ENCODE results near the gene SUCLG2.

The SUCLG2 gene

DNA sequence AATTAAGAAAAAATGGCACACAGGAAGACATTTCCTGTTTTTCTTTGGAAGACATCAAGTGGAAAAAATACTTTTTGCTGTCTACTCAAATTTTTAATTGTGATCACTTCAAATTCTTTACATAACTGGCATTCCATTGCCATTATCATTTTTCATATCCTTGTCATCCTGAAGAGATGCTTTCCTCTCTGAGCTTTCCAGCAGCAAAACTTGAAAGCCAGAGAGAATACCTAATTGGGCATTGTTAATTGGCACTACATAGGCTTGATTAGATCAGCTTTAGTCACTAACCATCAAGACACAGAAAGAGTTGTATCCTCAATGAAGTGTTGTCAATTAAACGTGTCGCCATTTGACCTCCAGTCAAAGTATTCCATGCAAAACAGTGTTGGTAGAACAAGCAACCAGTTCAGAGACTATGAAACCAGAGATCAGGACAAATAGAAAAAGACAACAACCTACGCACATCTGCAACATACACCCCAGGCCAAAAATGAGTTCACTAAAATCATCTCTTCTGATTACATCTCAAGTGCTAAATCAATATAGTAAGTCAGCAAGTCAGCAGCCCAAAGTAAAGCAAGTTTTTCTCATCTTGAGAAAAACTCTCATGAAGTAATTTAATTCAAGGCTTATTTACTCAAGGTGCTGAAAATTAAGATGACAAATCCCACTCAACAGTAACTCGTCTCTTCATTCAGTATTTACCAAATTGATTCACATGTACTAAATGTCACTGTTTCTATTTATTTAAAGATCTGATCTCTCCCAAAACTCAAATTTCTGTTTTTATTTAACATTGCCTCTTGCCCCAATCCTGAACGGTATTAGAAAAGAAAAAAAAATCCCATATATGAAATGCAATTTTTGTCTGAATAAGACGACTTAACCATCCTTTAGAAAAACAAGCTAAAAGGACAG lies 123.0 kb downstream of the SUCLG2 start:
- H3K27ac ChIP-seq (ENCODE audit: low read length) = no peak overlapping the region
- peaks cover 5 to 6% of the 10 kb centered on the region in 2 donors for H3K36me3 ChIP-seq (ENCODE audit: control insufficient read depth in 1 of 2, insufficient read depth in 2 of 2, low read length in 2 of 2)
- no peaks in the 10 kb centered on the region for H3K4me1 ChIP-seq (ENCODE audit: control insufficient read depth in 1 of 2, insufficient read depth in 2 of 2, low read length in 2 of 2)
- H3K27me3 ChIP-seq (ENCODE audit: low read depth, low read length) = no peaks in the 10 kb centered on the region
- no peak overlapping the region for H3K4me3 ChIP-seq (ENCODE audit: low read depth in 1 of 2, low read length in 2 of 2)
- H3K9me3 ChIP-seq (ENCODE audit: control insufficient read depth in 1 of 2, low read length in 2 of 2) = no peaks in the 10 kb centered on the region

DNA sequence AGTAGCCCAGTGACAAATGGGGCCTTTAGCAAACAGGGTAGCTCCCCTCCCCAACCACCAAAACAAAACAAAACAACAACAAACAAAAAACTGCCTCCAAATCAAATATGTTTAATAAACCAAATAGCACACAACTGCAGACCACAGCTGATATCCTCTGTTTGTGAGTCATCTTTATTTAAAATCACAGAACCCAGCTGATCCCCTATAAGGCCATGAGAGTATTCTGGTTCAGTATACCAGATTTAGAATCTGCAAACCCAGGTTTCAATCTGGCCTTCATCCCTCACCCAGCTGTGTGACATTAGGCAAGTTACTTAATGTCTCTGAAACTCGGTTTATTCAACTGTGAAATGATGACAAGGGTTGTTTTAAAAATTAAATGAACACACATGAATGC lies 124.5 kb downstream of the SUCLG2 start:
- no peaks in the 10 kb centered on the region for H3K9me3 ChIP-seq (ENCODE audit: control insufficient read depth in 1 of 2, low read length in 2 of 2)
- no peak overlapping the region for H3K27ac ChIP-seq (ENCODE audit: low read length)

DNA sequence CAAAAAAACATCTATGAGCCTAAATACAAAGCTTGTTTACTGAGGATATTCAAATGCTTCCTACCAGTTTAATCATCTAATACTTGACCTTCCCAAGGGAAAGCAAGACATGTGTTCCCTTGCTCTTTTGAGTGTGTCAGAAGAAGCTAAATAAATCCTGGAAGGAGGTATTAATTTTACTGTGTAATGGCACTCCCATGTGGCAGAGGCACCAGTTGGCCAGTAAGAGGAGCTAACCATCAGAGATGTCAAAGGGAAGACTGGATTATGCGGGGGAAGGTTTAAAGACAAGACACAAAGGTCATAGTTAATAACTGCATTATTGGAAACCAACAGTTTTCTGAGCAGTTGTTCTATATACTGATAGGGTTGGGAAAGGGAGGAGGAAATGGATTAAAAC lies 125.1 kb downstream of the SUCLG2 start:
- H3K9me3 ChIP-seq (ENCODE audit: control insufficient read depth in 1 of 2, low read length in 2 of 2) = no peaks in the 10 kb centered on the region
- H3K4me3 ChIP-seq (ENCODE audit: low read depth in 1 of 2, low read length in 2 of 2) = no peak overlapping the region
- peaks cover 5 to 14% of the 10 kb centered on the region in 2 donors for H3K36me3 ChIP-seq (ENCODE audit: control insufficient read depth in 1 of 2, insufficient read depth in 2 of 2, low read length in 2 of 2)
- H3K4me1 ChIP-seq (ENCODE audit: control insufficient read depth in 1 of 2, insufficient read depth in 2 of 2, low read length in 2 of 2) = no peaks in the 10 kb centered on the region
- no peaks in the 10 kb centered on the region for H3K27me3 ChIP-seq (ENCODE audit: low read depth, low read length)
- no peak overlapping the region for H3K27ac ChIP-seq (ENCODE audit: low read length)

More for the DNA sequence above, 124.5 kb downstream of the SUCLG2 start:
- Histone ChIP-seq H3K4me1 (ENCODE audit: control insufficient read depth in 1 of 2, insufficient read depth in 2 of 2, low read length in 2 of 2) (no peaks in the 10 kb centered on the region), H3K36me3 (ENCODE audit: control insufficient read depth in 1 of 2, insufficient read depth in 2 of 2, low read length in 2 of 2) (peaks cover 5 to 14% of the 10 kb centered on the region in 2 donors), H3K4me3 (ENCODE audit: low read depth in 1 of 2, low read length in 2 of 2) (no peak overlapping the region), H3K27me3 (ENCODE audit: low read depth, low read length) (no peaks in the 10 kb centered on the region)

DNA sequence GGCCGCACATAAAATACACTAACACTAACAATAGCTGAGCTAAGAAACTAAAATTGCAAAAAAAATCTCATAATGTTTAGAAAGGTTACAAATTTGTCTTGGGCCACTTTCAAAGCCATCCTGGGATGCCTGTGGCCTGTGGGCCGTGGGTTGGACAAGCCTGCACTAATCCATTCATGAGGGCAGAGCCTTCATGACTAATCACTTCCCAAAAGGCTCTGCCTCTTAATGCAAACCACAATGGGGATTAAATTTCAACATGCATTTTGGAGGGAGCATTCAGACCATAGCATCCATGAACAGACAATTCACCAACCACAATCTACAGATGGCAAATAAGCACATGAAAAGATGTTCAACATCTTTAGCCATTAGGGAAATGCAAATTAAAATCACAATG lies 128.2 kb downstream of the SUCLG2 start:
- H3K36me3 ChIP-seq (ENCODE audit: control insufficient read depth in 1 of 2, insufficient read depth in 2 of 2, low read length in 2 of 2) = peaks cover 5 to 14% of the 10 kb centered on the region in 2 donors
- H3K9me3 ChIP-seq (ENCODE audit: control insufficient read depth in 1 of 2, low read length in 2 of 2) = no peaks in the 10 kb centered on the region
- no peak overlapping the region for H3K4me3 ChIP-seq (ENCODE audit: low read depth in 1 of 2, low read length in 2 of 2)
- no peaks in the 10 kb centered on the region for H3K4me1 ChIP-seq (ENCODE audit: control insufficient read depth in 1 of 2, insufficient read depth in 2 of 2, low read length in 2 of 2)
- no peaks in the 10 kb centered on the region for H3K27me3 ChIP-seq (ENCODE audit: low read depth, low read length)
- H3K27ac ChIP-seq (ENCODE audit: low read length) = no peak overlapping the region

DNA sequence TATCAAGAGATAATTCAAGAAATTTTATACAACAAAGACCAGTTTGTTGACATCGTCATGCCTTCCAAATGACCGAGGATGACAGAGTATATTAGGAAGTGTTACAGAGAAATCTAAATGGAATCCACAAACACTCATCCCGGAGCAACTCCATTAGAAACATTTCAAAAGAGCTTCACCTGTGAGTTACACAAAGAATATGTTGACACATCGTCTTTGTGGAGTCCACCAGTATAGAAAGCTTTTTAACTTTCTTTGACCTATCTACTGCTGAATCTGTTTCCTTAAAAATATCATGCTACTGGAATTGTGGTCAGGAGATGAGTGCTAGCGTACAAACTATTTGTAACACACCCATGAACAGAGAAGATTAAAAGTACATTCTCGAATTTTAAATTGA lies 130.4 kb downstream of the SUCLG2 start:
- H3K36me3 ChIP-seq (ENCODE audit: control insufficient read depth in 1 of 2, insufficient read depth in 2 of 2, low read length in 2 of 2) = peaks cover 8 to 14% of the 10 kb centered on the region in 2 donors
- H3K4me3 ChIP-seq (ENCODE audit: low read depth in 1 of 2, low read length in 2 of 2) = no peak overlapping the region
- H3K4me1 ChIP-seq (ENCODE audit: control insufficient read depth in 1 of 2, insufficient read depth in 2 of 2, low read length in 2 of 2) = no peaks in the 10 kb centered on the region
- no peaks in the 10 kb centered on the region for H3K27me3 ChIP-seq (ENCODE audit: low read depth, low read length)
- H3K27ac ChIP-seq (ENCODE audit: low read length) = no peak overlapping the region
- no peaks in the 10 kb centered on the region for H3K9me3 ChIP-seq (ENCODE audit: control insufficient read depth in 1 of 2, low read length in 2 of 2)

DNA sequence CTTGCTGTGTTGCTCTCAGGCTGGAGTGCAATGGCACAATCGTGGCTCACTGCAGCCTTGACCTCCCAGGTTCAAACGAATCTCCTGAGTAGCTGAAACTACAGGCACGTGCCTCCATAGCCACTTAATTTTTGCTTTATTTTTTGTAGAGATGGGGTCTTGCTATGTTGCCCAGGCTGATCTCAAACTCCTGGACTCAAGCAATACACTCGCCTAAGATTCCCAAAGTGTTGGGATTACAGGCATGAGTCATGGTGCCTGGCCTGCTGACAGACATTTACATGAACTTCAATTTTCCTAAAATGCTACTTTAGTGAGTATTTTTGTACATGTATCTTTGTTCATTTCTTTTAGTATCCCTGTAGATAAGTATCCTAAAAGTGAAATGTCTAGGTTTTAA lies 132.3 kb downstream of the SUCLG2 start:
- Histone ChIP-seq H3K9me3 (ENCODE audit: control insufficient read depth in 1 of 2, low read length in 2 of 2) (no peaks in the 10 kb centered on the region), H3K4me3 (ENCODE audit: low read depth in 1 of 2, low read length in 2 of 2) (no peak overlapping the region), H3K27me3 (ENCODE audit: low read depth, low read length) (no peaks in the 10 kb centered on the region), H3K4me1 (ENCODE audit: control insufficient read depth in 1 of 2, insufficient read depth in 2 of 2, low read length in 2 of 2) (no peaks in the 10 kb centered on the region), H3K36me3 (ENCODE audit: control insufficient read depth in 1 of 2, insufficient read depth in 2 of 2, low read length in 2 of 2) (peaks cover 5 to 18% of the 10 kb centered on the region in 2 donors), H3K27ac (ENCODE audit: low read length) (no peak overlapping the region)

DNA sequence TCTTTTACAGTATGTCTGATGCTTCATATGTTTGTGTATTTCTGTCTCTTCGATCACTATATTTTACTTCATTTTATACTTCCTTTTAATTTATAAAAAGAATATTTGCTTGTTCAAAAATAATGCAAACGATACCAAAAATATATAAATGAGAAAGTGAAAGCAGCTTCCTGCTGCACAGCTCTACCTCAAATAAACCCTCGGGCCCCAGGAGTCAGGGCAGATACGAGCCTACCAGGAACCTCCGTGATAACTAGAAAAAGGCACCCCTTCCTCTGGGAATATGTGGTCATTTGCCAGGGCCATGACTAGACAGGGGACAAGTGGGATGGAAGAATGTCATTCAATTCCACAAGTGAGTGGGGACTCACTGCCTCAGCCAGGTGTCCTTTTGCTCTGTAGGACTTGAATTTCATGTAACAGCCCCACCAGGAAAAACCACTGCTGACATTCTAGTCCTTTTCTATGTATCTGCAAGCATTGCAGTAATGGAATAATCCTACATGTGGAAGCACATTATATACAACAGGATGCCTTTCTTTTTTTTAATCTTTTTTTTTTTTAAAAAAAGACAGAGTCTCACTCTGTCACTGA lies 133.3 kb downstream of the SUCLG2 start:
- Histone ChIP-seq H3K27ac (ENCODE audit: low read length) (no peak overlapping the region), H3K4me3 (ENCODE audit: low read depth in 1 of 2, low read length in 2 of 2) (no peak overlapping the region), H3K27me3 (ENCODE audit: low read depth, low read length) (no peaks in the 10 kb centered on the region), H3K36me3 (ENCODE audit: control insufficient read depth in 1 of 2, insufficient read depth in 2 of 2, low read length in 2 of 2) (peaks cover 9 to 21% of the 10 kb centered on the region in 2 donors), H3K4me1 (ENCODE audit: control insufficient read depth in 1 of 2, insufficient read depth in 2 of 2, low read length in 2 of 2) (no peaks in the 10 kb centered on the region), H3K9me3 (ENCODE audit: control insufficient read depth in 1 of 2, low read length in 2 of 2) (no peaks in the 10 kb centered on the region)

DNA sequence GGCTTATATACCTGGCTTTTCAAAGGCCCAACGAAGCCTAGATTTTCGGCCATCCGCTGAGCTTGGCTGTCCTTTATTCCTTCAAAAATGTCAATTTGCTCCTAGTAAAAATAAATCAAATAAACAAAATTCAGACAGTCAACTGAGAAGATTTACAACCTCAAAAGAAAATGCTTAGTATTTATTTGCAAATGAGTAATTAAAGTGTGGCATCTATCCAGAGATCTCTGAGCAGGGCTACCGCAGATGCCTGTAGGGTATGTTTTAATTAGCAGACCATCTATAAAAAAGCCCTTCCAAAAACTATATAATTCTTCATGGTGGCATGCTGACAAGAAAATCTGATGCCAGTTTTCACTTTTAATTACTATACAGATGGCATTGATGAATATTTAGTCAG lies 136.2 kb downstream of the SUCLG2 start:
- Histone ChIP-seq H3K27me3 (ENCODE audit: low read depth, low read length) (no peaks in the 10 kb centered on the region), H3K27ac (ENCODE audit: low read length) (no peak overlapping the region), H3K4me1 (ENCODE audit: control insufficient read depth in 1 of 2, insufficient read depth in 2 of 2, low read length in 2 of 2) (no peaks in the 10 kb centered on the region), H3K36me3 (ENCODE audit: control insufficient read depth in 1 of 2, insufficient read depth in 2 of 2, low read length in 2 of 2) (peaks cover 15 to 25% of the 10 kb centered on the region in 2 donors), H3K4me3 (ENCODE audit: low read depth in 1 of 2, low read length in 2 of 2) (no peak overlapping the region), H3K9me3 (ENCODE audit: control insufficient read depth in 1 of 2, low read length in 2 of 2) (no peaks in the 10 kb centered on the region)

DNA sequence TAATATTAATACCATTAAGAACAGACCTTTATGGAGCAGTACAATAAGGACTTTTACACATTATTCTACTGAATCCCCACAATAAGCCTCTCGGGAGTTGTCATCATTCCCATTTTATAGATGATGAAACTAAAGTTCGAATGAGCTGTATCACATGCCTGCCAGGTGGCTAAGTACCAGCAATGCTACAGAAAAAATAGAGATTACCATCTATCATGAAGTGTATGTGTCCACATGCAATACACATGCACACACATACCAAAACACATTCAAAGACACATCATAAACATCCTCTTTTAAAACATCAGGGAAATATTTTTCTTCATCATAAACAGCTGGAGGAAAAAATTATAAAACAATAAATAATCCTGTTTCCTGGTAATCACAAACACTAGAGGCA lies 136.6 kb downstream of the SUCLG2 start:
- H3K27me3 ChIP-seq (ENCODE audit: low read depth, low read length) = no peaks in the 10 kb centered on the region
- no peak overlapping the region for H3K4me3 ChIP-seq (ENCODE audit: low read depth in 1 of 2, low read length in 2 of 2)
- H3K36me3 ChIP-seq (ENCODE audit: control insufficient read depth in 1 of 2, insufficient read depth in 2 of 2, low read length in 2 of 2) = peaks cover 15 to 25% of the 10 kb centered on the region in 2 donors
- H3K27ac ChIP-seq (ENCODE audit: low read length) = no peak overlapping the region
- no peaks in the 10 kb centered on the region for H3K4me1 ChIP-seq (ENCODE audit: control insufficient read depth in 1 of 2, insufficient read depth in 2 of 2, low read length in 2 of 2)
- no peaks in the 10 kb centered on the region for H3K9me3 ChIP-seq (ENCODE audit: control insufficient read depth in 1 of 2, low read length in 2 of 2)

DNA sequence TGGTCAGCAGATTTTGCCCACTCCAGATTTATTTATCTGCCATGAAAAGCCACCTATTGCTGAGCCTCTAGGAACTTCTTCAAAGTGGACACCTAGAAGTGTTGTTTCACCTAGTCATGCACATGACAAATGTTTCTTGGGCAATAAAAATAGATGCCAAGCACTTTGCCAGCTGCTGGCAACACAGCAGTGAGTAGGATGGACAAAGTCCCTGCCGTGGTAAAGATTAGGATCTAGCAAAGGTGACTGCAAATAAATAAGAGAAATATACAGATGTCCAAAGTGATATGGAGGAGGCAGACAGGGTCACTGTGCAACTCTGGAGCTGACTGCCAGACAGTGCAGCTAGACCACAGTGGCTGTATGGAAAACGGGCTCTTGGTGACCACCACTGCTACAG lies 137.9 kb downstream of the SUCLG2 start:
- no peaks in the 10 kb centered on the region for H3K9me3 ChIP-seq (ENCODE audit: control insufficient read depth in 1 of 2, low read length in 2 of 2)
- no peaks in the 10 kb centered on the region for H3K27me3 ChIP-seq (ENCODE audit: low read depth, low read length)
- peaks cover 15 to 25% of the 10 kb centered on the region in 2 donors for H3K36me3 ChIP-seq (ENCODE audit: control insufficient read depth in 1 of 2, insufficient read depth in 2 of 2, low read length in 2 of 2)
- H3K4me1 ChIP-seq (ENCODE audit: control insufficient read depth in 1 of 2, insufficient read depth in 2 of 2, low read length in 2 of 2) = no peaks in the 10 kb centered on the region
- H3K4me3 ChIP-seq (ENCODE audit: low read depth in 1 of 2, low read length in 2 of 2) = no peak overlapping the region
- H3K27ac ChIP-seq (ENCODE audit: low read length) = no peak overlapping the region

DNA sequence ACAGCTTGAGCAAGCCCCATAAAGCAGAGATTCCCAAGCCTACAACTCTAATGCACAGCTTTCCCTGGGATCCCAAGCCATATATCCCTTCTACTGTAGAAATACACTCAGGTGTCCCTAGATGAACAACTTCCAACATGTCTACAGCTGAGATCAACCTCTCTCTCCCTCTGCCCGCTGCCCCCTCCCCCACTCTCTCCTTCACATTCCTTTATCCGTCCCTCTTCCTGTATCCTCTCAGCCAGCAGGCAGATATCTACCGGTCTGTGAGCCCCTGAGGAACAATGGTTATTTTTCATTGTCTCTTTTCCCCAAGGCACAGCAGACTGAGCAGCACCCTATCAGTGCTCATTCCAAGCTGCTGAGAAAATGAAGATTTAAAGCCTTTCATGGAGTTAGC lies 138.6 kb downstream of the SUCLG2 start:
- H3K9me3 ChIP-seq (ENCODE audit: control insufficient read depth in 1 of 2, low read length in 2 of 2) = no peaks in the 10 kb centered on the region
- H3K27ac ChIP-seq (ENCODE audit: low read length) = no peak overlapping the region
- no peak overlapping the region for H3K4me3 ChIP-seq (ENCODE audit: low read depth in 1 of 2, low read length in 2 of 2)
- no peaks in the 10 kb centered on the region for H3K4me1 ChIP-seq (ENCODE audit: control insufficient read depth in 1 of 2, insufficient read depth in 2 of 2, low read length in 2 of 2)
- H3K36me3 ChIP-seq (ENCODE audit: control insufficient read depth in 1 of 2, insufficient read depth in 2 of 2, low read length in 2 of 2) = peaks cover 15 to 25% of the 10 kb centered on the region in 2 donors
- H3K27me3 ChIP-seq (ENCODE audit: low read depth, low read length) = no peaks in the 10 kb centered on the region
